Tibial nerve (tissue), 4 donors: Measurements from ENCODE around the gene CCDC158.

ENCODE experiments used
- CTCF ChIP-seq, 5 experiments: fragments of 200-600 bp in 3 of 5; fragments of 450-650 bp in 2 of 5; sonication (generic) in 3 of 5; IDR thresholded peaks; one replicate each; pipeline ENCODE4 v1.5.1; 2016 to 2019; ENCODE audit warnings: antibody characterized with exemption in 5 of 5, mild to moderate bottlenecking in 3 of 5, moderate library complexity in 2 of 5
- EP300 ChIP-seq, 2 donors: sonication (generic); formaldehyde crosslinking; IDR thresholded peaks; one replicate each; pipeline ENCODE4 v1.6.1; 2017; ENCODE audit warnings: antibody characterized with exemption in 2 of 2, mild to moderate bottlenecking in 1 of 2
- POLR2A ChIP-seq, 2 donors: fragments of 450-650 bp; IDR thresholded peaks; one replicate each; pipeline ENCODE4 v1.6.1; 2017; ENCODE audit warnings: antibody characterized with exemption in 2 of 2, mild to moderate bottlenecking in 2 of 2, moderate library complexity in 2 of 2

- TF ChIP-seq CTCF (IDR thresholded peaks at IDR 0.05) (no peak), POLR2A (IDR thresholded peaks at IDR 0.05) (no peak), EP300 (IDR thresholded peaks at IDR 0.05) (no peak)
Measured at GRCh38 chr4:76377481-76377901, 43.5 kb downstream of the CCDC158 start.
